Astrocyte (in vitro differentiated cells and primary cell): ENCODE measurements around the gene ZBBX. TPM values are rescaled to one million over a fixed set of nuclear protein-coding genes. Genes with fewer than 3 reads are reported as not detected.

ENCODE experiments used
- DNase-seq: peaks from one replicate; pipeline ENCODE4 v3.0.0-alpha.2; 2010; ENCODE audit warnings: low read depth
- FAIRE-seq: peaks from 2 replicates; lab custom pipeline; 2011; peaks lifted over from hg19 to GRCh38; lab: Jason Lieb, UNC
- H2AFZ ChIP-seq: 2 replicates; pipeline ENCODE4 v1.6.0; 2012; ENCODE audit warnings: low read depth, low read length, inconsistent platforms
- H3K27ac ChIP-seq: 2 replicates; pipeline ENCODE4 v1.5.1; 2011; ENCODE audit warnings: low read depth, low read length, inconsistent platforms
- H3K27me3 ChIP-seq: 2 replicates; pipeline ENCODE4 v1.6.0; 2011; ENCODE audit warnings: low read length, inconsistent platforms; ENCODE audit not compliant: insufficient read depth
- H3K36me3 ChIP-seq: 2 replicates; pipeline ENCODE4 v1.5.1; 2011; ENCODE audit warnings: low read length, inconsistent platforms; ENCODE audit not compliant: insufficient read depth
- H3K4me1 ChIP-seq: 2 replicates; pipeline ENCODE4 v1.5.1; 2011; ENCODE audit warnings: low read length, inconsistent platforms; ENCODE audit not compliant: insufficient read depth
- H3K4me2 ChIP-seq: 2 replicates; pipeline ENCODE4 v1.6.0; 2012; ENCODE audit warnings: low read length, inconsistent platforms
- H3K4me3 ChIP-seq: 2 replicates; pipeline ENCODE4 v1.5.1; 2011; ENCODE audit warnings: low read depth, mild to moderate bottlenecking, low read length, inconsistent platforms; ENCODE audit not compliant: insufficient read depth
- H3K79me2 ChIP-seq: 2 replicates; pipeline ENCODE4 v1.6.0; 2012; ENCODE audit warnings: mild to moderate bottlenecking, low read length, inconsistent platforms; ENCODE audit not compliant: insufficient read depth
- H3K9ac ChIP-seq: 2 replicates; pipeline ENCODE4 v1.6.0; 2012; ENCODE audit warnings: mild to moderate bottlenecking, low read length, inconsistent platforms
- H3K9me3 ChIP-seq: 2 replicates; pipeline ENCODE4 v1.5.1; 2012; ENCODE audit warnings: low read depth, mild to moderate bottlenecking, low read length, inconsistent platforms; ENCODE audit not compliant: insufficient read depth
- H4K20me1 ChIP-seq: 2 replicates; pipeline ENCODE4 v1.6.0; 2012; ENCODE audit warnings: low read length, inconsistent platforms; ENCODE audit not compliant: insufficient read depth
- H3K27ac Mint-ChIP-seq: one replicate; pipeline ENCODE4 v1.8.0; 2021; ENCODE audit warnings: mild to moderate bottlenecking, mixed read lengths; ENCODE audit not compliant: unreplicated experiment
- H3K27me3 Mint-ChIP-seq: one replicate; pipeline ENCODE4 v1.8.0; 2021; ENCODE audit warnings: low read depth, mixed read lengths; ENCODE audit not compliant: unreplicated experiment
- H3K36me3 Mint-ChIP-seq: one replicate; pipeline ENCODE4 v1.8.0; 2021; ENCODE audit warnings: low read depth, mixed read lengths; ENCODE audit not compliant: unreplicated experiment
- H3K4me1 Mint-ChIP-seq: one replicate; pipeline ENCODE4 v1.8.0; 2021; ENCODE audit warnings: low read depth, mixed read lengths; ENCODE audit not compliant: unreplicated experiment
- H3K4me3 Mint-ChIP-seq: one replicate; pipeline ENCODE4 v1.8.0; 2021; ENCODE audit warnings: mild to moderate bottlenecking, moderate library complexity, mixed read lengths; ENCODE audit not compliant: unreplicated experiment
- H3K9me3 Mint-ChIP-seq: one replicate; pipeline ENCODE4 v1.8.0; 2021; ENCODE audit warnings: mild to moderate bottlenecking, mixed read lengths; ENCODE audit not compliant: unreplicated experiment
- EZH2 ChIP-seq: IDR thresholded peaks from 2 replicates; pipeline ENCODE4 v1.6.1; 2012; ENCODE audit warnings: mild to moderate bottlenecking, low read length, inconsistent platforms; ENCODE audit not compliant: insufficient read depth
- total RNA-seq: library from RNA; stranded (reverse); gene quantifications from 2 replicates; pipeline ENCODE4 v1.2.1, GENCODE V29; 2021
- TF ChIP-seq, protein P1 (sequence below): IDR thresholded peaks from 2 replicates; pipeline ENCODE4 v1.5.1; 2011; ENCODE audit warnings: low read depth, mild to moderate bottlenecking, inconsistent platforms, low read length, moderate library complexity; ENCODE audit not compliant: insufficient read depth

ZBBX gene
- total RNA-seq, 1 donor from 2014 or later: 1.3 TPM

DNA sequence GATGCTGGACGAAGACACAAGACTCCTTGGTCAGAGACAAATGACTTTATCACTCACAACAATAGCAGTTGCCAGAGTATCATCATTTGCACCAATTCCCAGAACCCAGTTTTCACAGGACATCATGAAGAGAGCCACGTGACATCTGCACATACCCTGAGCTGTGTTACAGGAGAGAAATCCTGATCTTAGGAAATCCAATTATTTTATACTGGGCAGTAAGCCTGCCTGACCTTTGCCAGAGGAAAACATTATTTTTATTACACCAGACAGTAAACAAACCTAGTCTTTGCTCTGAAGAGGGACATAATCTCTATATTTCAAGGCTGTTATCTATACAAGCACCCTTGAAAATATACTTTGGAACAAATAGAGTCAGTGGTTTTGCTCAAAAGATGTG lies 77.4 kb downstream of the ZBBX start:
- TF ChIP-seq, protein P1, sequence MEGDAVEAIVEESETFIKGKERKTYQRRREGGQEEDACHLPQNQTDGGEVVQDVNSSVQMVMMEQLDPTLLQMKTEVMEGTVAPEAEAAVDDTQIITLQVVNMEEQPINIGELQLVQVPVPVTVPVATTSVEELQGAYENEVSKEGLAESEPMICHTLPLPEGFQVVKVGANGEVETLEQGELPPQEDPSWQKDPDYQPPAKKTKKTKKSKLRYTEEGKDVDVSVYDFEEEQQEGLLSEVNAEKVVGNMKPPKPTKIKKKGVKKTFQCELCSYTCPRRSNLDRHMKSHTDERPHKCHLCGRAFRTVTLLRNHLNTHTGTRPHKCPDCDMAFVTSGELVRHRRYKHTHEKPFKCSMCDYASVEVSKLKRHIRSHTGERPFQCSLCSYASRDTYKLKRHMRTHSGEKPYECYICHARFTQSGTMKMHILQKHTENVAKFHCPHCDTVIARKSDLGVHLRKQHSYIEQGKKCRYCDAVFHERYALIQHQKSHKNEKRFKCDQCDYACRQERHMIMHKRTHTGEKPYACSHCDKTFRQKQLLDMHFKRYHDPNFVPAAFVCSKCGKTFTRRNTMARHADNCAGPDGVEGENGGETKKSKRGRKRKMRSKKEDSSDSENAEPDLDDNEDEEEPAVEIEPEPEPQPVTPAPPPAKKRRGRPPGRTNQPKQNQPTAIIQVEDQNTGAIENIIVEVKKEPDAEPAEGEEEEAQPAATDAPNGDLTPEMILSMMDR: no peak
- no peak for TF ChIP-seq EZH2
- Histone ChIP-seq H3K36me3 (no peaks in the 10 kb centered on the region), H3K4me2 (no peak overlapping the region), H3K4me3 (no peak overlapping the region), H3K27me3 (no peaks in the 10 kb centered on the region), H3K9me3 (no peaks in the 10 kb centered on the region), H3K79me2 (no peaks in the 10 kb centered on the region), H3K27ac (no peak overlapping the region), H4K20me1 (no peaks in the 10 kb centered on the region), H3K4me1 (no peaks in the 10 kb centered on the region), H2AFZ (no peak overlapping the region), H3K9ac (no peak overlapping the region)
- FAIRE-seq (no peak), DNase-seq (no peak)
- no peaks in the 10 kb centered on the region for H3K4me1 Mint-ChIP-seq
- H3K27ac Mint-ChIP-seq: no peak overlapping the region
- no peaks in the 10 kb centered on the region for H3K27me3 Mint-ChIP-seq
- H3K36me3 Mint-ChIP-seq: no peaks in the 10 kb centered on the region
- H3K4me3 Mint-ChIP-seq: no peak overlapping the region
- no peaks in the 10 kb centered on the region for H3K9me3 Mint-ChIP-seq

DNA sequence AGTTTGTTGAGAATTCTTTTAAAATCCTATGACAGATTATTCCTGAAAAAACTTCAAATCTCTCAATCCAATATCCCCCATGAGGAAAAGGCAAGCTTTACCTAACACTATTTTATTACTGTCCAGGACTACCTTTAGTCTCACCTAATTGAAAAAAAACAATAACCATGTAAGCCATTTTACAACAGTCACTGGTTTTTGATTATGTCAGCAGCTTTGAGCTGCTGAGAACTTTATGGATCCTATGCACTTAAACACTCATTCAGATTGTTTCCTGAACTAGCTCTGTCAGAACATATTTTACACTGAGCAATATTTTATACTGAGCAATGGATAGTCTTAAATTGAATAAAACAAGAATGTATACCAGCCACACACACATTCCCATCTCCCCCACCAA lies 79.9 kb downstream of the ZBBX start:
- Mint-ChIP-seq H3K4me1 (no peaks in the 10 kb centered on the region), H3K27me3 (no peaks in the 10 kb centered on the region), H3K36me3 (no peaks in the 10 kb centered on the region), H3K27ac (no peak overlapping the region), H3K4me3 (no peak overlapping the region), H3K9me3 (peaks cover 2% of the 10 kb centered on the region)
- Histone ChIP-seq H3K27me3 (no peaks in the 10 kb centered on the region), H3K4me3 (no peak overlapping the region), H3K4me1 (no peaks in the 10 kb centered on the region), H2AFZ (no peak overlapping the region), H3K9ac (no peak overlapping the region), H3K4me2 (no peak overlapping the region), H3K79me2 (no peaks in the 10 kb centered on the region), H4K20me1 (no peaks in the 10 kb centered on the region), H3K27ac (no peak overlapping the region), H3K36me3 (no peaks in the 10 kb centered on the region), H3K9me3 (no peaks in the 10 kb centered on the region)
- DNase-seq (no peak), FAIRE-seq (no peak)
- TF ChIP-seq EZH2: no peak
- TF ChIP-seq, protein P1: no peak

DNA sequence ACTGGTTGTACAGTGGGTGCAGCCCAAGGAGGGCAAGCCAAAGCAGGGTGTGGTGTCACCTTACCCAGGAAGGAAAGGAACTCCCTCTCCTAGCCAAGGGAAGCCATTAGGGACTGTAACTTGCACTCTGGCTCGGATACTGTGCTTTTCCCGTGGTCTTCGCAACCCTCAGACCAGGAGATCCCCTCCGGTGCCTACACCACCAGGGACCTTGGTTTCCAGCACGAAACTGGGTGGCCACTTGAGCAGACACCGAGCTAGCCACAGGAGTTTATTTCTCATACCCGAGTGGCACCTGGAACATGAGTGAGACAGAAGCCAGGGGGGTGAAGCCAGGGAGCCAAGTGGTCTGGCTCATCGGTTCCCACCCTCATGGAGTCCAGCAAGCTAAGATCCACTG lies 90.7 kb downstream of the ZBBX start:
- H3K27me3 ChIP-seq: no peaks in the 10 kb centered on the region
- H3K79me2 ChIP-seq: no peaks in the 10 kb centered on the region
- FAIRE-seq (no peak), DNase-seq (no peak)
- no peaks in the 10 kb centered on the region for H3K4me1 ChIP-seq
- no peak overlapping the region for H3K4me2 ChIP-seq
- no peak overlapping the region for H3K27ac ChIP-seq
- Mint-ChIP-seq H3K36me3 (no peaks in the 10 kb centered on the region), H3K27me3 (no peaks in the 10 kb centered on the region), H3K9me3 (no peaks in the 10 kb centered on the region), H3K4me3 (no peak overlapping the region), H3K4me1 (no peaks in the 10 kb centered on the region), H3K27ac (no peak overlapping the region)
- H2AFZ ChIP-seq: no peak overlapping the region
- TF ChIP-seq, protein P1: no peak
- TF ChIP-seq EZH2: no peak
- no peak overlapping the region for H3K9ac ChIP-seq
- no peaks in the 10 kb centered on the region for H4K20me1 ChIP-seq
- H3K4me3 ChIP-seq: no peak overlapping the region
- no peaks in the 10 kb centered on the region for H3K36me3 ChIP-seq
- H3K9me3 ChIP-seq: peaks cover 4% of the 10 kb centered on the region
